ENCODE results near the gene PIK3R3. TPM values are rescaled to one million over a fixed set of nuclear protein-coding genes. Genes with fewer than 3 reads are reported as not detected.
"Not testable (repeated sequence)": the region's sequence is repeated elsewhere in the genome, so short reads cannot be mapped to it uniquely, and the experiment has no call there.

The PIK3R3 gene
- total RNA-seq, 1 donor from 2014 or later: 5.5 TPM

- no peak for ATAC-seq
These were observed 69.6 kb downstream of the PIK3R3 start for GRCh38 chr1:46062651-46063319.

GRCh38 chr1:46061146-46061545 lies 71.3 kb downstream of the PIK3R3 start:
- no peak for ATAC-seq

GRCh38 chr1:46058936-46059335 lies 73.5 kb downstream of the PIK3R3 start:
- ATAC-seq: no peak

GRCh38 chr1:46057781-46058180 lies 74.6 kb downstream of the PIK3R3 start:
- no peak for ATAC-seq

- not testable (repeated sequence) for ATAC-seq
These were observed 75.2 kb downstream of the PIK3R3 start for GRCh38 chr1:46057215-46057614.

- ATAC-seq: no peak
These were observed 76.1 kb downstream of the PIK3R3 start for GRCh38 chr1:46056325-46056724.

GRCh38 chr1:46053734-46054133 lies 78.7 kb downstream of the PIK3R3 start:
- ATAC-seq: no peak

- no peak for ATAC-seq
These were observed 88.3 kb downstream of the PIK3R3 start for GRCh38 chr1:46044116-46044515.

- peak; percentile 70 for ATAC-seq
These were observed 88.9 kb downstream of the PIK3R3 start for GRCh38 chr1:46043458-46044017.

GRCh38 chr1:46041974-46042373 lies 90.5 kb downstream of the PIK3R3 start:
- no peak for ATAC-seq

GRCh38 chr1:46041551-46041950 lies 90.9 kb downstream of the PIK3R3 start:
- ATAC-seq: no peak

- peak; percentile 40 for ATAC-seq
These were observed 92.8 kb downstream of the PIK3R3 start for GRCh38 chr1:46039571-46040052.

- ATAC-seq: peak; percentile 75
These were observed 95.3 kb downstream of the PIK3R3 start for GRCh38 chr1:46036894-46037839.

- no peak for ATAC-seq
These were observed 97.6 kb downstream of the PIK3R3 start for GRCh38 chr1:46034601-46035516.

- no peak for ATAC-seq
These were observed 101.4 kb downstream of the PIK3R3 start for GRCh38 chr1:46030876-46031660.

GRCh38 chr1:46030074-46030870 lies 102.2 kb downstream of the PIK3R3 start:
- no peak for ATAC-seq

- ATAC-seq: no peak
These were observed 104.4 kb downstream of the PIK3R3 start for GRCh38 chr1:46027788-46028573.

- ATAC-seq: no peak
These were observed 105.9 kb downstream of the PIK3R3 start for GRCh38 chr1:46026531-46026930.

Data from esophagus mucosa (tissue), 1 donor.